ENCODE results near the gene ELFN2. TPM values are rescaled to one million over a fixed set of nuclear protein-coding genes. Genes with fewer than 3 reads are reported as not detected.

ELFN2 gene
- total RNA-seq, 4 donors from 2014 or later = 0.10 to 0.59 (median 0.31) TPM

DNA sequence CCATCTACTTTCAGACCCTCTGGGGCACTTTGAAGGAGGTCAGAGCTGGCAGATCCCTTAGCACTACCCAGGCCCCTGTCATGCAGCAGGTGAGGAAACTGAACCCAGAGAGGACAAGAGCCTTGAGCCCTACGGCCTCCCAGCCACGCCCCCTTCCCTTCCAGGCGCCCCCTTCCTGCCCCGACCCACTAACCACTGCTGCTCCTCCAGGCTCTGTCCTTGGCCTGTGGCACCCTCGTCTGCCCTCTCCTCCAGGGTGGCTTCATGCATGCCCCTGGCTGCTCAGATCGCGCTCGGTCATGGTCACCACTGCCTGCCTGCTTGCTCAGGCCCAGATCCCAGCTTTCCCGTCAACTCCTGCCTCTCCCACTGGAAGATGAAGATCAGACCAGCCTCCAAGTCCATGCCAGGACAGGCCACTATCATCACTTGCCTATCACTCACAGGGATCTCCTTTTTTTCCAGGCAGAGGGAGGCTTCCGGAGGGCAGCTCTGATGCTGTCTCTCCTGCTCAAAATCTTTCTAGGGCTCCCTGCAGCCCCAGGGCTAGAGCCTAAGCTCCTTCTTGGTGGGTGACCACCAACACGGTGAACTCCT is 30.7 kb downstream of the ELFN2 start:
- WGBS = 65% methylated on average over 9 of the region's 11 CpGs
- H3K4me1 ChIP-seq = no peaks in the 10 kb centered on the region
- peaks cover 50% of the 10 kb centered on the region for H3K27me3 ChIP-seq
- H3K4me3 ChIP-seq = no peak overlapping the region
- no peak for DNase-seq (ENCODE audit: low spot score in 2 of 2)
- no peak for TF ChIP-seq EP300 (IDR thresholded peaks at IDR 0.05)
- no peak for TF ChIP-seq POLR2A (IDR thresholded peaks at IDR 0.05)
- TF ChIP-seq, protein P1, sequence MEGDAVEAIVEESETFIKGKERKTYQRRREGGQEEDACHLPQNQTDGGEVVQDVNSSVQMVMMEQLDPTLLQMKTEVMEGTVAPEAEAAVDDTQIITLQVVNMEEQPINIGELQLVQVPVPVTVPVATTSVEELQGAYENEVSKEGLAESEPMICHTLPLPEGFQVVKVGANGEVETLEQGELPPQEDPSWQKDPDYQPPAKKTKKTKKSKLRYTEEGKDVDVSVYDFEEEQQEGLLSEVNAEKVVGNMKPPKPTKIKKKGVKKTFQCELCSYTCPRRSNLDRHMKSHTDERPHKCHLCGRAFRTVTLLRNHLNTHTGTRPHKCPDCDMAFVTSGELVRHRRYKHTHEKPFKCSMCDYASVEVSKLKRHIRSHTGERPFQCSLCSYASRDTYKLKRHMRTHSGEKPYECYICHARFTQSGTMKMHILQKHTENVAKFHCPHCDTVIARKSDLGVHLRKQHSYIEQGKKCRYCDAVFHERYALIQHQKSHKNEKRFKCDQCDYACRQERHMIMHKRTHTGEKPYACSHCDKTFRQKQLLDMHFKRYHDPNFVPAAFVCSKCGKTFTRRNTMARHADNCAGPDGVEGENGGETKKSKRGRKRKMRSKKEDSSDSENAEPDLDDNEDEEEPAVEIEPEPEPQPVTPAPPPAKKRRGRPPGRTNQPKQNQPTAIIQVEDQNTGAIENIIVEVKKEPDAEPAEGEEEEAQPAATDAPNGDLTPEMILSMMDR (IDR thresholded peaks at IDR 0.05) = no peak
- TF ChIP-seq POLR2AphosphoS5 (IDR thresholded peaks at IDR 0.05) = no peak
- H3K36me3 ChIP-seq = no peaks in the 10 kb centered on the region
- H3K27ac ChIP-seq = no peak overlapping the region
- no peaks in the 10 kb centered on the region for H3K9me3 ChIP-seq

DNA sequence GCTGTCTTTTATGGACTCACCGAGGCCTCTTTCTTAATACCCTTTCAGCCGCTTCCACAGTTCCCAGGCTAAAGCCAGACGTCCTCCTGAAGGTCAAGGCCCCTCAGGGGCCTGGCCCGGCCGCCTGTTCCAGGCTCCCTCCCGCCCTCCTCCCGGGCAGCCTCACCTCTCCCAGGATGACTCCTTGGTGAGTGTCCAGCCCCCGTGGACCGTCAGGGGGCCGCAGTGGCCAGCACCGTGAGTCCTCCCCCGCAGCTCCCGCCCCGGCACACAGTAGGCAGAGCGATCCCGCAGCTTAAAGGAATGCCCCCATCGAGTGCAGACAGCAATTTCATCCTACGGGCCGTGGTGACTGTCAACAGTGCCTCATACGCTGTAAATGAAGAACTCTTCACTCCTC is 32.9 kb downstream of the ELFN2 start:
- WGBS = 81% methylated on average over 10 of the region's 20 CpGs
- no peak overlapping the region for H3K4me3 ChIP-seq
- no peaks in the 10 kb centered on the region for H3K36me3 ChIP-seq
- no peaks in the 10 kb centered on the region for H3K9me3 ChIP-seq
- no peak for DNase-seq (ENCODE audit: low spot score in 2 of 2)
- H3K27me3 ChIP-seq = peaks cover 47% of the 10 kb centered on the region
- TF ChIP-seq POLR2AphosphoS5 (IDR thresholded peaks at IDR 0.05) (no peak), EP300 (IDR thresholded peaks at IDR 0.05) (no peak), POLR2A (IDR thresholded peaks at IDR 0.05) (no peak)
- TF ChIP-seq, protein P1 (IDR thresholded peaks at IDR 0.05) = no peak
- H3K27ac ChIP-seq = no peak overlapping the region
- no peaks in the 10 kb centered on the region for H3K4me1 ChIP-seq

DNA sequence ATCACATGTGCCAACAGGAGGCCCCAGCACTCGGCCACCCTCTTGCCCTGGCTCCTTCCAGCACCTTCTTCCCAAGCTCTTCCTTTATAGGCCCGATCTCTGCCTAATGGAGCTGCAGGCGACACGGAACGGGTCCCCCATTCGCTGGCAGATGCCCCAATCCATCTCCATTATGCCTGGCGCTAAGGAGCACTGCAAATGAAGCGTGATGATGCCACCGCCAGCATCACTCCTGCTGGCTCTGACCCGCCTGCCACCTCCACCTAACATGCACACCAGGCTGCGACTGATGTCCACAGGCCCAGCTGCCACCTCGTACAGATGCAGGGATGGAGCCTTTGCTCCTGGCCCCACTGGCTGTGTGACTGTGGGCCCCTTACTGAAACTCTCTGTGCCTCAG is 33.5 kb downstream of the ELFN2 start:
- TF ChIP-seq EP300 (IDR thresholded peaks at IDR 0.05) (no peak), POLR2AphosphoS5 (IDR thresholded peaks at IDR 0.05) (no peak), POLR2A (IDR thresholded peaks at IDR 0.05) (no peak)
- TF ChIP-seq, protein P1 (IDR thresholded peaks at IDR 0.05) = no peak
- WGBS = 86% methylated on average over 12 of the region's 12 CpGs
- H3K27me3 ChIP-seq = peaks cover 48% of the 10 kb centered on the region

DNA sequence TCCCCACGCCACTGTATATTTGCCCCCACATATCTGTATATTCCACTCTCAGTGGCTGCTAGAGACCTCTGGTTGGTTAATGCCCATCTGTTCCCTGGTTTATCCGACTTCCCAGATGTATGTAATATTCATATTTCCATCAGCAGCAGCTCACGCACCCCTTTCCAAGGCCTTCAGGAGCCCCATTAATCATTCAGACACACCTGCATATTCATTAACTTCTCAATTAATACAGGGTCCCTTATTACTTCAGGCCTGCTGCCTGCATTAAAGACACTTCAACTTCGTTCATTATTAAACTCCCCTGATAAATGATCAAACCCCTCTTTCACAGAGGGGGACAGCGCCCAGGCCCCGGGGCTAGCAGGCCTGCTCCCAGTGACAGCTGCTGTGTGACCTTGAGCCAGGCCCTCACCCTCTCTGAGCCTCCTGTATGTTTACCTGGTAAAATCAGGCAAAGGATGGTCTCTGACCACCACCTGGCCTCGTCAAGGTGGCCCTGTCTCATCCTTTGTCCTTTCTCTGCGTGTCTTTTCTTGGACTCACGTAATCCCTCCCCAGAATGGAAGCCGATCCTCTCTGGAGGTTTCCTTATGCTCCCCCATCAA is 34.5 kb downstream of the ELFN2 start:
- TF ChIP-seq POLR2A (IDR thresholded peaks at IDR 0.05) = no peak
- TF ChIP-seq, protein P1 (IDR thresholded peaks at IDR 0.05) = no peak
- no peak for TF ChIP-seq POLR2AphosphoS5 (IDR thresholded peaks at IDR 0.05)
- no peak for TF ChIP-seq EP300 (IDR thresholded peaks at IDR 0.05)
- no peaks in the 10 kb centered on the region for H3K36me3 ChIP-seq
- 89% methylated on average over 10 of the region's 10 CpGs for WGBS
- H3K27me3 ChIP-seq = peaks cover 51% of the 10 kb centered on the region
- no peak overlapping the region for H3K4me3 ChIP-seq
- DNase-seq (ENCODE audit: low spot score in 2 of 2) = no peak
- no peaks in the 10 kb centered on the region for H3K9me3 ChIP-seq
- H3K4me1 ChIP-seq = no peaks in the 10 kb centered on the region
- H3K27ac ChIP-seq = no peak overlapping the region

More for the DNA sequence above, 33.5 kb downstream of the ELFN2 start:
- no peaks in the 10 kb centered on the region for H3K9me3 ChIP-seq
- DNase-seq (ENCODE audit: low spot score in 2 of 2) = no peak
- H3K4me3 ChIP-seq = no peak overlapping the region
- no peaks in the 10 kb centered on the region for H3K36me3 ChIP-seq
- no peaks in the 10 kb centered on the region for H3K4me1 ChIP-seq
- no peak overlapping the region for H3K27ac ChIP-seq

DNA sequence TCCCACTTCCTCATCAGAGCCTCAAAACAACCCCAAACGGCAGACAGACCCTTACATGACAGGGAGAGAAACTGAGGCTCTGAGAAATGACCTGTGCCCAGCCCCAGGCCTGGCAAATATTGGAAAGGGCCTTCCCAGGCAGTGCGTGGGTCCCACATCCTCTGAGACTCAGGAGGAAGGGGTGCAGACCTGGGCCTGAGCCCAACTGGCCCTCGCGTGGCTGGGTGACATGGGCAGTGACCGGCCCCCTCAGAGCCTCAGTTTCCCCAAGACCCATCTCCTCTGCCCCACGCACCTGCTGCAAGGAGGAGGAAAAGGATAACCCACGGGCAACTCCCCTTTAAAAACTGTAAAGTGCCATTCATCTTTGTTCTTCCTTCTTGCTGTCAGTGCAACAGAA is 35.6 kb downstream of the ELFN2 start:
- no peaks in the 10 kb centered on the region for H3K36me3 ChIP-seq
- peaks cover 51% of the 10 kb centered on the region for H3K27me3 ChIP-seq
- H3K9me3 ChIP-seq = no peaks in the 10 kb centered on the region
- H3K27ac ChIP-seq = no peak overlapping the region
- H3K4me1 ChIP-seq = no peaks in the 10 kb centered on the region
- WGBS = 85% methylated on average over 7 of the region's 7 CpGs
- H3K4me3 ChIP-seq = no peak overlapping the region
- TF ChIP-seq POLR2A (IDR thresholded peaks at IDR 0.05) = no peak
- TF ChIP-seq POLR2AphosphoS5 (IDR thresholded peaks at IDR 0.05) = no peak
- TF ChIP-seq, protein P1 (IDR thresholded peaks at IDR 0.05) = no peak
- TF ChIP-seq EP300 (IDR thresholded peaks at IDR 0.05) = no peak
- no peak for DNase-seq (ENCODE audit: low spot score in 2 of 2)
